ENCODE results near the gene CHST8. TPM values are rescaled to one million over a fixed set of nuclear protein-coding genes. Genes with fewer than 3 reads are reported as not detected.

Gene CHST8
- total RNA-seq, 1 experiment from 2014 or later = 2.3 TPM

DNA sequence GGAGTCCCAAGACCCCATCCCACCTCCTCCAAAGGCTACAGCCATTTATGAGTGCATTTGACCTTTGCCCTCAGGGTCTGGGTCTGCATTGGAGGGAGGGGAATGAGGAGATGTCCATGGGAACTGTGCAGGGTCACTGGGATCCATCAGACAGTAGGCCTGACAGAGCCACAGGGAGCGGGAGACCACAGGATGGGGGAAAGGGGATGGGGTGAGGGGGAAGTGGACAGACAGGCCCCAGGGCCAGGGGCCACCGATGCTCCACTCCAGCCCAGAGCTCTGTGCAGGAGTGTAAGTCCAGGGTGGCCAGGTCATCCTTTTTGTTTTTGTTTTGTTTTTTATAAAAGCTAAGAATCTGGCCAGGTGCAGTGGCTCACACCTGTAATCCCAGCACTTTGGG, 82.5 kb downstream of the CHST8 start:
- Histone ChIP-seq H3K27ac (ENCODE audit: low read depth, low read length, poor library complexity, severe bottlenecking) (no peak overlapping the region), H3K36me3 (ENCODE audit: insufficient read depth, low read length, poor library complexity, severe bottlenecking) (no peaks in the 10 kb centered on the region), H3K4me1 (ENCODE audit: insufficient read depth, low read length, poor library complexity, severe bottlenecking) (no peaks in the 10 kb centered on the region), H3K4me3 (ENCODE audit: low read depth, low read length, poor library complexity, severe bottlenecking) (no peak overlapping the region), H3K9me3 (ENCODE audit: low read depth, low read length, poor library complexity, severe bottlenecking) (no peaks in the 10 kb centered on the region), H3K27me3 (replicated peaks; ENCODE audit: insufficient read depth, low read depth, low read length, poor library complexity) (no peaks in the 10 kb centered on the region)
- intact Hi-C loops (cut with micrococcal nuclease; ENCODE audit: unreplicated experiment) = no loop called here
- DNase-seq (ENCODE audit: low spot score) = no peak
- POLR2A ChIA-PET (ENCODE audit: low non-redundant PET) = no interaction called here
- CTCF ChIA-PET = no interaction called here
- BruUV-seq (replicated peaks) = no TSS peak
- no peak for TF ChIP-seq EZH2 (IDR thresholded peaks at IDR 0.05; ENCODE audit: borderline replicate concordance, low read depth, low read length, poor library complexity, severe bottlenecking)
- TF ChIP-seq CTCF (conservative IDR thresholded peaks at IDR 0.05; ENCODE audit: low read depth, low read length) = no peak

- H3K4me3 ChIP-seq (ENCODE audit: low read depth, low read length, poor library complexity, severe bottlenecking) = no peak overlapping the region
- no peak overlapping the region for H3K27ac ChIP-seq (ENCODE audit: low read depth, low read length, poor library complexity, severe bottlenecking)
- TF ChIP-seq EZH2 (IDR thresholded peaks at IDR 0.05; ENCODE audit: borderline replicate concordance, low read depth, low read length, poor library complexity, severe bottlenecking) (no peak), CTCF (conservative IDR thresholded peaks at IDR 0.05; ENCODE audit: low read depth, low read length) (no peak)
- H3K36me3 ChIP-seq (ENCODE audit: insufficient read depth, low read length, poor library complexity, severe bottlenecking) = no peaks in the 10 kb centered on the region
- intact Hi-C loops (cut with micrococcal nuclease; ENCODE audit: unreplicated experiment) = no loop called here
- DNase-seq (ENCODE audit: low spot score) = no peak
- CTCF ChIA-PET = interaction anchor here (0.6 kb wide), 1 partner anchor 46 kb away, joined by 3 read pairs; no protein-coding TSS in a partner anchor
- H3K9me3 ChIP-seq (ENCODE audit: low read depth, low read length, poor library complexity, severe bottlenecking) = no peaks in the 10 kb centered on the region
- BruUV-seq (replicated peaks) = no TSS peak
- POLR2A ChIA-PET (ENCODE audit: low non-redundant PET) = no interaction called here
- no peaks in the 10 kb centered on the region for H3K27me3 ChIP-seq (replicated peaks; ENCODE audit: insufficient read depth, low read depth, low read length, poor library complexity)
- no peaks in the 10 kb centered on the region for H3K4me1 ChIP-seq (ENCODE audit: insufficient read depth, low read length, poor library complexity, severe bottlenecking)
Measured at GRCh38 chr19:33705090-33705847, 83.5 kb downstream of the CHST8 start.

GRCh38 chr19:33705860-33706259, 84.1 kb downstream of the CHST8 start:
- ChIA-PET CTCF (no interaction called here), POLR2A (ENCODE audit: low non-redundant PET) (no interaction called here)
- Histone ChIP-seq H3K9me3 (ENCODE audit: low read depth, low read length, poor library complexity, severe bottlenecking) (no peaks in the 10 kb centered on the region), H3K4me3 (ENCODE audit: low read depth, low read length, poor library complexity, severe bottlenecking) (no peak overlapping the region), H3K36me3 (ENCODE audit: insufficient read depth, low read length, poor library complexity, severe bottlenecking) (no peaks in the 10 kb centered on the region), H3K27me3 (replicated peaks; ENCODE audit: insufficient read depth, low read depth, low read length, poor library complexity) (no peaks in the 10 kb centered on the region), H3K27ac (ENCODE audit: low read depth, low read length, poor library complexity, severe bottlenecking) (no peak overlapping the region), H3K4me1 (ENCODE audit: insufficient read depth, low read length, poor library complexity, severe bottlenecking) (no peaks in the 10 kb centered on the region)
- BruUV-seq (replicated peaks) = no TSS peak
- DNase-seq (ENCODE audit: low spot score) = no peak
- intact Hi-C loops (cut with micrococcal nuclease; ENCODE audit: unreplicated experiment) = no loop called here
- no peak for TF ChIP-seq EZH2 (IDR thresholded peaks at IDR 0.05; ENCODE audit: borderline replicate concordance, low read depth, low read length, poor library complexity, severe bottlenecking)
- TF ChIP-seq CTCF (conservative IDR thresholded peaks at IDR 0.05; ENCODE audit: low read depth, low read length) = no peak

Measured in A673 (cell line).